Ishikawa (cell line): ENCODE results near the gene COL28A1.

Experiments used
- CEBPB ChIP-seq: IDR thresholded peaks from 2 replicates; pipeline ENCODE4 v1.6.1; 2012
- CREB1 ChIP-seq: IDR thresholded peaks from 2 replicates; pipeline ENCODE4 v1.6.1; 2012; ENCODE audit warnings: low read depth
- EGR1 ChIP-seq: IDR thresholded peaks from 2 replicates; pipeline ENCODE4 v1.6.1; 2012
- EP300 ChIP-seq: IDR thresholded peaks from 2 replicates; pipeline ENCODE4 v1.6.1; 2012; ENCODE audit warnings: borderline replicate concordance
- FOXM1 ChIP-seq: IDR thresholded peaks from 2 replicates; pipeline ENCODE4 v1.6.1; 2012; ENCODE audit warnings: low read depth, borderline replicate concordance
- NFIC ChIP-seq: IDR thresholded peaks from 2 replicates; pipeline ENCODE4 v1.6.1; 2012
- RAD21 ChIP-seq: IDR thresholded peaks from 2 replicates; pipeline ENCODE4 v1.6.1; 2012; ENCODE audit warnings: low read depth
- TAF1 ChIP-seq: IDR thresholded peaks from 2 replicates; pipeline ENCODE4 v1.6.1; 2012; ENCODE audit warnings: low read depth, mild to moderate bottlenecking
- TCF12 ChIP-seq: IDR thresholded peaks from 2 replicates; pipeline ENCODE4 v1.6.1; 2012; ENCODE audit warnings: low read depth
- TEAD4 ChIP-seq: IDR thresholded peaks from 2 replicates; pipeline ENCODE4 v1.6.1; 2012
- YY1 ChIP-seq: IDR thresholded peaks from 2 replicates; pipeline ENCODE4 v1.6.1; 2012; ENCODE audit warnings: low read depth
- ZBTB7A ChIP-seq: IDR thresholded peaks from 2 replicates; pipeline ENCODE4 v1.6.1; 2012; ENCODE audit warnings: low read depth
- TF ChIP-seq, protein P1 (sequence below): IDR thresholded peaks from 2 replicates; pipeline ENCODE4 v1.6.1; 2012; ENCODE audit warnings: low read depth, mild to moderate bottlenecking
- TF ChIP-seq, protein P2 (sequence below): IDR thresholded peaks from 2 replicates; pipeline ENCODE4 v1.6.1; 2012
- TF ChIP-seq, protein P3 (sequence below): IDR thresholded peaks from 2 replicates; pipeline ENCODE4 v1.6.1; 2012

The COL28A1 gene

GRCh38 chr7:7510794-7511193 is 24.9 kb downstream of the COL28A1 start:
- TF ChIP-seq, protein P1, sequence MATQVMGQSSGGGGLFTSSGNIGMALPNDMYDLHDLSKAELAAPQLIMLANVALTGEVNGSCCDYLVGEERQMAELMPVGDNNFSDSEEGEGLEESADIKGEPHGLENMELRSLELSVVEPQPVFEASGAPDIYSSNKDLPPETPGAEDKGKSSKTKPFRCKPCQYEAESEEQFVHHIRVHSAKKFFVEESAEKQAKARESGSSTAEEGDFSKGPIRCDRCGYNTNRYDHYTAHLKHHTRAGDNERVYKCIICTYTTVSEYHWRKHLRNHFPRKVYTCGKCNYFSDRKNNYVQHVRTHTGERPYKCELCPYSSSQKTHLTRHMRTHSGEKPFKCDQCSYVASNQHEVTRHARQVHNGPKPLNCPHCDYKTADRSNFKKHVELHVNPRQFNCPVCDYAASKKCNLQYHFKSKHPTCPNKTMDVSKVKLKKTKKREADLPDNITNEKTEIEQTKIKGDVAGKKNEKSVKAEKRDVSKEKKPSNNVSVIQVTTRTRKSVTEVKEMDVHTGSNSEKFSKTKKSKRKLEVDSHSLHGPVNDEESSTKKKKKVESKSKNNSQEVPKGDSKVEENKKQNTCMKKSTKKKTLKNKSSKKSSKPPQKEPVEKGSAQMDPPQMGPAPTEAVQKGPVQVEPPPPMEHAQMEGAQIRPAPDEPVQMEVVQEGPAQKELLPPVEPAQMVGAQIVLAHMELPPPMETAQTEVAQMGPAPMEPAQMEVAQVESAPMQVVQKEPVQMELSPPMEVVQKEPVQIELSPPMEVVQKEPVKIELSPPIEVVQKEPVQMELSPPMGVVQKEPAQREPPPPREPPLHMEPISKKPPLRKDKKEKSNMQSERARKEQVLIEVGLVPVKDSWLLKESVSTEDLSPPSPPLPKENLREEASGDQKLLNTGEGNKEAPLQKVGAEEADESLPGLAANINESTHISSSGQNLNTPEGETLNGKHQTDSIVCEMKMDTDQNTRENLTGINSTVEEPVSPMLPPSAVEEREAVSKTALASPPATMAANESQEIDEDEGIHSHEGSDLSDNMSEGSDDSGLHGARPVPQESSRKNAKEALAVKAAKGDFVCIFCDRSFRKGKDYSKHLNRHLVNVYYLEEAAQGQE, result no peak
- no peak for TF ChIP-seq TCF12

DNA sequence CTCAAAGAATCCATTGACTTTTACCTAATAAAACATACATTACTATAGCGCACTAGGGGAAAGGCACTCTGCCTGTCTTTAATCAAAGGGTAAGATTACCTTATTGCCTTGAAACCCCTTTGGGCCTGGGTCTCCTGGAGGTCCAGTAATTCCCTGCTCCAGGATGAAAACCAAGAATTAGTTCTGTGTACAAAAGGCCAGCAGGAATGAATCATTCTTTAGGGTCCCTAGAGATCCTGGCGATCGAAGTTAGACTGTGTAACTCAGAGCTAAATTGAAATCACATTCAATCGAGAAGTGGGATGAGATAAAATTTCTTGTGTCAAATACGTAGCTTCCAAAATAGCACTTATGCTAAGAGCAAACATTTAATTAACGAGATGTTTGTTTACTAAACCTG is 29.8 kb downstream of the COL28A1 start:
- TF ChIP-seq CEBPB (no peak), EP300 (no peak), TCF12 (no peak), FOXM1 (no peak), CREB1 (no peak), YY1 (no peak), EGR1 (no peak), TAF1 (no peak), TEAD4 (no peak), RAD21 (no peak), ZBTB7A (no peak)
- TF ChIP-seq, protein P1, result no peak
- TF ChIP-seq, protein P2, sequence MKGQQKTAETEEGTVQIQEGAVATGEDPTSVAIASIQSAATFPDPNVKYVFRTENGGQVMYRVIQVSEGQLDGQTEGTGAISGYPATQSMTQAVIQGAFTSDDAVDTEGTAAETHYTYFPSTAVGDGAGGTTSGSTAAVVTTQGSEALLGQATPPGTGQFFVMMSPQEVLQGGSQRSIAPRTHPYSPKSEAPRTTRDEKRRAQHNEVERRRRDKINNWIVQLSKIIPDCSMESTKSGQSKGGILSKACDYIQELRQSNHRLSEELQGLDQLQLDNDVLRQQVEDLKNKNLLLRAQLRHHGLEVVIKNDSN, result no peak
- TF ChIP-seq, protein P3, sequence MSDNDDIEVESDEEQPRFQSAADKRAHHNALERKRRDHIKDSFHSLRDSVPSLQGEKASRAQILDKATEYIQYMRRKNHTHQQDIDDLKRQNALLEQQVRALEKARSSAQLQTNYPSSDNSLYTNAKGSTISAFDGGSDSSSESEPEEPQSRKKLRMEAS, result no peak

DNA sequence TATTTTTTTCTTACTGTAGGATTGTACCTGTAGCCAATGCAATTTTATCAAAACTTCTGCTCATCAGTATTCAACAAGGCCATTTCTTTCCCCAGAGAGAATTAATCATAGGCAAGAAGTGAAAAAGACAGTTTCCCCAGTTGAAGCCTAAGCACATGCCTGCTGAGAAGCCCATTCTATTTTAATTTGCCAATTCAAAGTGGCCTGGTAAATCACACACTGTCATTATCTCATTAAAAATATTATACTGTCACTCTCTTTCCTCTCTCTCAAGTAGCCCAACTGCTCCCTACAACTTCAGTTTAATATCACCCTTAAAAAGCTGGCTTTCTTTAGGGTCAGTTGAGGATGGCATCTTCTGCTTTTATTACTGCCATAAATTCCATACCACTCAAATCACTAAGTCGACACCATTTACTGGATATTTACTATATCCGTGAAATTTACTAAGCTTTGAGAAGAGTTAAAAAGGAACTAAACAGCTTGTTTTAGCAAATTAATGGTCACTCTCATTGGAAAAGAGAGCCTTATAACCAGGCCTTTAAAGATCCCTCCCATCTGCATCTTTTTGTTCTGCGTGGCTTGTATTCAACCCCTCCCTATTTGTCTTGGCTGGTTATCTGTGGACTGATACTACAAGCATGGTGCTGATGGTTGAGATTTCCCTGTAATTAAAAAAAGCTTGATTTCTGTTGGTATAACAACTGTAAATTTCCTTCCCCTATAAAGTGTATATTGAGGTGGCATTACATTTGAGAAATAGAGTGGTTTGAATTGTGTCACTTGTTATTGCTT is 30.6 kb downstream of the COL28A1 start:
- TF ChIP-seq, protein P3, result no peak
- no peak for TF ChIP-seq YY1
- no peak for TF ChIP-seq EP300
- TF ChIP-seq RAD21, result no peak
- TF ChIP-seq TAF1, result no peak
- TF ChIP-seq CREB1, result no peak
- TF ChIP-seq TCF12, result no peak
- no peak for TF ChIP-seq ZBTB7A
- TF ChIP-seq FOXM1, result no peak
- no peak for TF ChIP-seq NFIC
- TF ChIP-seq CEBPB, result no peak
- TF ChIP-seq, protein P1, result no peak
- TF ChIP-seq, protein P2, result no peak
- TF ChIP-seq TEAD4, result no peak
- no peak for TF ChIP-seq EGR1

- TF ChIP-seq CREB1 (no peak), FOXM1 (no peak), YY1 (no peak)
Measured at GRCh38 chr7:7499892-7500291, 35.8 kb downstream of the COL28A1 start.

- no peak for TF ChIP-seq NFIC
- TF ChIP-seq FOXM1, result no peak
- no peak for TF ChIP-seq TEAD4
- TF ChIP-seq EGR1, result no peak
- no peak for TF ChIP-seq EP300
- no peak for TF ChIP-seq TAF1
- TF ChIP-seq YY1, result no peak
- TF ChIP-seq CREB1, result no peak
- TF ChIP-seq TCF12, result no peak
- TF ChIP-seq, protein P1, result no peak
Measured at GRCh38 chr7:7498856-7499255, 36.8 kb downstream of the COL28A1 start.
